Measurements from ENCODE around the gene CDH4.

Gene CDH4

GRCh38 chr20:61864481-61864880 is 612.4 kb downstream of the CDH4 start:
- no peak for DNase-seq

- no peak for DNase-seq
These were observed 613.3 kb downstream of the CDH4 start for GRCh38 chr20:61865353-61865752.

DNA sequence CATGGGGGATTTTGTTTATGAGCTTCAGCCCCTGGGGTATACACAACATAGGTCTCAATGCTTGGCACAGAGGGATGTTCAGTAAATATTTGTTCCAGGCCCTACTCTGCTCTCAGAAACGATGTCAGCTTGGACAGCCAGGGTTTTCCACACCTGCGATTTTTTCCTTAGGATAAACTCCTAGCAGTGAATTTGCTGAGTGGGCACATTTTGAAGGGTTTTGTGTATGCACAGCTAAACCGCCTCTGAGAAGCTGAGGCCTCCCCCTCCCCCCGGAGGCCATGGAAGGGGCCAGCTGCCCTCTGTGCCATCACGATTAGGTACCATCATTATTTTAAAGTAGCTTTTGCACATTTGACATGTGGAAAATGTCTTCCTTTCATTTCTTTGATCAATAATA is 614.1 kb downstream of the CDH4 start:
- no peak for DNase-seq

- DNase-seq = no peak
These were observed 615.9 kb downstream of the CDH4 start for GRCh38 chr20:61868006-61868405.

GRCh38 chr20:61868466-61869090 is 616.5 kb downstream of the CDH4 start:
- no peak for DNase-seq

- DNase-seq = no peak
These were observed 617.9 kb downstream of the CDH4 start for GRCh38 chr20:61869750-61870507.

DNA sequence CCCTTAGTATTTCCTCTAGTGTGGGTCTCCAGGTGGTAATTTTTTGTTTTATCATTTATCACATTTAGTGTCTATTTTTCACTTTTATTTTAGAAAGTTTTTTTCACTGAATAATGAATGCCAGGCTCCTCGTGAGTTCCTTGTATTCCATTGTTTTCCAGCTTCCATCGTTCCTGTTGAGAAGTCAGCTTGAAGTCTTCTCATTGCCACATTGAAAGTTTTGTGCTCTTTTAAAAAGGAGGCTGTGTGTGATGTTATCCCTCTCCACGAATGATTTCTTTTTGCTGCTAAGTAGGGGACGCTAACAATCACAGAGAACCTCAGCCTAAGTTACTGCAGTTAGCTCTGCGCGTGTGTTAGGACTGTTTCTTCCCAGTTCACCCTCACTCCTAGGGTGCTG is 619.1 kb downstream of the CDH4 start:
- no peak for DNase-seq

GRCh38 chr20:61871913-61872312 is 619.9 kb downstream of the CDH4 start:
- DNase-seq = no peak

- DNase-seq = no peak
These were observed 620.4 kb downstream of the CDH4 start for GRCh38 chr20:61872371-61872900.

DNA sequence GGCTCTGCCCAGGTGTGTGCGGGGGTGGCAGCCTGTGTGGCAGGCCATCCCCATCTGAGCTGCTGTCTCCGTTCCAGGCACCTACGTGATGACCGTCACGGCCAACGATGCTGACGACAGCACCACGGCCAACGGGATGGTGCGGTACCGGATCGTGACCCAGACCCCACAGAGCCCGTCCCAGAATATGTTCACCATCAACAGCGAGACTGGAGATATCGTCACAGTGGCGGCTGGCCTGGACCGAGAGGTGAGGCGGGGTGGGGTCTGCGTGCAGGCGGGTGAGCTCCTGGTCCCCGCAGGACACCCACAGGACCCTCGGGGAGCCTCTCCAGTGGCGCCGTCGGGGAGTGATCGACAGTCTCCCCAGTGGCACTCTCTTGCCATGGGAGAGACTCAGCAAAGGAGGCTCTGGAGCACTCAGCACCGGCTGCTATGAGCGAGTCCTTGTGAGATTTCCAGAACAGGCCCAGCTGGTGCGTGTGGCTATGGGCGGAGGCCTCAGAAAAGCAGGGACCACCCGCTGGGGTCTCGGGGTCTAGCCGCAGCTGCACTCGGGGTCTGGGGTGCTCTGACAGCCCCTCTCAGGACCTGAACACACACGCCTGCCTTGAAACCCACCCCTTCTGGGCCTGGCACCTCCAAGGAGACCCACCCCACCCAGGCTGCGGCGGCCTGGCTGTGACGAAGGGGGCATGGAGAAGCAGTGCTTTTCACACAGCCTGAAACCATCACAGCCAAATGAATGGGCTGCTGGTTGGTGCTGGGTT is 621.8 kb downstream of the CDH4 start:
- no peak for DNase-seq

DNA sequence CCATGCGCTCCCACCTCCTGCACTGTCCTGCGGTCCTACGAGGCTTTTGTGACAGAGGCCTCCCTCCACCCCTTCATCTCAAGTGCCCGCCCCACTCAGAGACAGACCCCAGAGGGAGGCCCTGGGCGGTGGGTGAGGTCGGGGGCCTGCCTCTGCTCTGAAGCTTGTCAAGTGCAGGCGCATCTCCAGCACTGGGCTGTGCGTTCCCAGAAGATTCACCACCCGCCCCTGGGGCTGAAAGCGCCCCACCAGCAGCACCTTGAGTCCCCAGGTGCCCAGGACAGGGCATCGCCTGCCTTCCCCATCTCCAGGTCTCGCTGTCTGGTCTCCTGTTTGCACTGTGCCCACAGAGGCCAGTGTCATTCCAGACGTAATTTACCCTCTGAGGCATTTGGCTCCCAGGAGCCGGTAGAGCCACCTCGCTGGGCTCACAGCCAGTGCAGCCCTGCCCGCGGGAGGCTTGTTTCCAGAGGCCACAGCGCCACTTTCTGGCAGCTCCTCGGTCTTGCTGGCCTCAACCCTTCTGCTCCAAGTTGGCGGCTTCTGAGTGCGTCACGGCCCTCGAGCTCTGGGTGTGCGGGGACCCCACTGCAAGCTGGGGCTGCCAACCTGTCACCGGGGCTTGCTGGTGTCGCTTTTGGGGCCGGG is 622.5 kb downstream of the CDH4 start:
- DNase-seq = peak; percentile 34

DNA sequence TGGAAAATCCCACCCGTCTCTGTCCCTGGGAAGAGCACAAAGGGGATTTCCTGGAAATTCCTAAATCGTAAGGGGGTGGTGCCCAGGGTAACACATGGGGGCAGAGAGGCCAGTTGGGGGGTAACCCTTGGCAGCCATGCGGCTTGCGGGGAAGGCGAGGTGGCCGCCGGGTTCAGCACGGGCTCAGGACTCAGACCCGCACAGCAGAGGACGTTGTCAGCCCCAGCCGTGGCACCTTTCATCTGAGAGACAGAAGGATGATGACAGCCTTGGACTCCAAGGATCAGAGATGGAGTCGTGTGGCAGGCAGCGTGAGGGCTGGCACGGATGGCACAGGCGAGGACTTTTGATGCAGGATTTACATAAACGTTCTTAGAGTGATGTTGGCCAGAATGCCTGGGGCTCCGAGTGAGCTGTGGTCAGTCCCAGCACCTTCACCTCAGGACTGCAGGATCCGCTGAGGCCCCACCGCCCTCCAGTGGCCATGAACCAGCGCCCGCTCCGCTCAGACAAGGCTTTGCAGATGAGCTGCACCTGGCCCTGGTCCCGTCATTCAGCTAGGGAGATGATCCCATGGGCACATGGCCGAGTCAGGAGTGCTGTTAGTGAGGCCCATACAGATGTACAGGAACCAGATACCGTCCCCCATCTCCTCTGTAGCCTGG is 623.3 kb downstream of the CDH4 start:
- DNase-seq = no peak

- no peak for DNase-seq
These were observed 623.9 kb downstream of the CDH4 start for GRCh38 chr20:61875996-61876395.

GRCh38 chr20:61876952-61877728 is 625.1 kb downstream of the CDH4 start:
- no peak for DNase-seq

GRCh38 chr20:61877776-61878477 is 625.9 kb downstream of the CDH4 start:
- DNase-seq = no peak

DNA sequence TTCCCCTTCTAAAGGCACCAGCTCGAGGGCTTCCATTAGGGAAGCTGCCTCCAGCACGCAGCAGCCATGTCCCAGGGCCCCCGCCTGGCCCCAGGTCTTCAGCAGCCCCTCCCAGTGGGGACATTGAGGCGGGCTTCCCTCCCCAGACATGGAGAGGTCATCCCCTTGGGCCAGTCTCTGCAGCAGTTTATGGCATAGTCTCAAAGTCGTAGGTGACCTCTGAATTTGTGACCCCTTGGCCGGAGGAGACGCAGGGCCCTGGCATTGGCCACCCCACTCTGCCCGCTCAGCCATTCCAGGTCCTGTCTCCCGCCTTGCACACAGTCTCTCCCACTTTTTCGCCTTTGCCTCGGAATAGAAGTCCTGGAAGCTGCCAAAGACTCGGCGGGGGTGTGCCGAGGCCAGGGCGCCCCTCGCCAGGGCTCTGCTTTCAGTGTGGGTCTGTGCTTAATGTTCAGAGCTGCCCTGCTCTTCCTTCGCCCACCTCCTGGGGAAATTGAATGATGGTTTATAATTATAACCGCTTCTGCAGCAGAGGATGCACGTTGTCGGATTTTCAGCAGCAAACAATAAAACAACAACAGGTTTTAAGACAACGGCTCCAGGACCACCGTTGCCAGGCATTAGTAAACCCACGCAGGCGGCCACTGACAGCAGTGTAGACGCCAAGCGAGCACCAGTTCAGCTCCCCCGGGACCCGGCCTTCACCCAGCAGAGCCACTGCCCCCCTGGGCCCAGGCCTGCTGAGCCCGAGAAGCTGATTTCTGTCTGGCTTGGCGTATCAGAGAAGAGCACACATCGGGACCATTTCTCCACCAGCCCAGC is 626.6 kb downstream of the CDH4 start:
- DNase-seq = no peak

- no peak for DNase-seq
These were observed 627.2 kb downstream of the CDH4 start for GRCh38 chr20:61879303-61879620.

GRCh38 chr20:61879694-61880093 is 627.6 kb downstream of the CDH4 start:
- no peak for DNase-seq

GRCh38 chr20:61880706-61881105 is 628.6 kb downstream of the CDH4 start:
- no peak for DNase-seq

- no peak for DNase-seq
These were observed 629.4 kb downstream of the CDH4 start for GRCh38 chr20:61881416-61881815.

All from fibroblast of skin of right quadriceps (primary cell).